ENCODE results near the gene ABHD14A.
A peak's percentile ranks its signal among the peaks of the same experiment; 100 is the strongest.
"Not testable (repeated sequence)": the region's sequence is repeated elsewhere in the genome, so short reads cannot be mapped to it uniquely, and the experiment has no call there.

Gene ABHD14A

DNA sequence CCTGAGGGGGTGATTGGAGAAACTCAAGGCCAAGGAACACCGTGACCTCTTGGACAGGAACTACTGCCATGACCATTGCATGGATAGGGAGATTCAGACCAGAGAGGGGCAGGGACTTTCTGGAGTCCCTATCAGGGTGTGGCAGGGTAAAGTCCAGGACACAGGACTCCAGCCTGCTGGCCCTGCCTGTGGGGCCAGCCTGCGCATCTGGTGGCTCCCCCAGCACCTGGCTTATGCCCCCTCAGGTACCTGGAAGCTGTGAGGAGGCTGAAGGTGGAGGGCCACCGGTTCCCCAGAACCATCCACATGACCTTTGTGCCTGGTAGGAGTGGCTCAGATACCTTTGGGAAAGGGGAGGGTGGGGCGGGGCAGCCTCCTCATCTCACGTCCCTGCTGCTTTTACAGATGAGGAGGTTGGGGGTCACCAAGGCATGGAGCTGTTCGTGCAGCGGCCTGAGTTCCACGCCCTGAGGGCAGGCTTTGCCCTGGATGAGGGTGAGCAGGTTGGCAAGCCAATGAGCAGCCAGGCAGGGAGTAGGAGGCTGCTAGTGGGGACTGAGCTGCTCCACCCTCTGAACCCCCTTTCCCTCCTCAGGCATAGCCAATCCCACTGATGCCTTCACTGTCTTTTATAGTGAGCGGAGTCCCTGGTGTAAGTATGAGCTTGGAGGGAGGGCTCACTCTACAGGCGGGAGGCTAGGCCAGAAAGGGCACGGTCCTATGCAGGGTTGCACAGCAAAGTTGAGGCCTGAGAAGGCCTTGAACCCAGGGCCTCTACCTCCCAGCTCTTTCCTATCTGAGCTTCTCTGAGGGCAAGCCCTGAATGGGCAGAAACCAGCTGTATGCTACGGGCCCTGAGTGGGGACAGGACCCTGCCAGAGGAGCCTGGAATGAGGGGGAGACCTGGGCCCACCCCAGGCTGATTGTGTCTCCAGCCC lies 11.4 kb downstream of the ABHD14A start:
- Histone ChIP-seq H3K36me3 (ENCODE audit: control insufficient read depth, insufficient read depth, low read length) (no peaks in the 10 kb centered on the region), H3K27me3 (ENCODE audit: control insufficient read depth, insufficient read depth, low read length) (no peaks in the 10 kb centered on the region), H3K9me3 (ENCODE audit: control insufficient read depth, low read length) (no peaks in the 10 kb centered on the region), H3K4me3 (ENCODE audit: low read length) (no peak overlapping the region), H3K4me1 (ENCODE audit: control insufficient read depth, insufficient read depth, low read length) (peaks cover 37% of the 10 kb centered on the region), H3K9ac (ENCODE audit: low read length) (no peak overlapping the region)

- Histone ChIP-seq H3K36me3 (ENCODE audit: control insufficient read depth, insufficient read depth, low read length) (no peaks in the 10 kb centered on the region), H3K9me3 (ENCODE audit: control insufficient read depth, low read length) (no peaks in the 10 kb centered on the region), H3K9ac (ENCODE audit: low read length) (no peak overlapping the region), H3K27me3 (ENCODE audit: control insufficient read depth, insufficient read depth, low read length) (no peaks in the 10 kb centered on the region), H3K4me3 (ENCODE audit: low read length) (no peak overlapping the region), H3K4me1 (ENCODE audit: control insufficient read depth, insufficient read depth, low read length) (peaks cover 33% of the 10 kb centered on the region)
These were observed 12.7 kb downstream of the ABHD14A start for GRCh38 chr3:51987568-51987967.

DNA sequence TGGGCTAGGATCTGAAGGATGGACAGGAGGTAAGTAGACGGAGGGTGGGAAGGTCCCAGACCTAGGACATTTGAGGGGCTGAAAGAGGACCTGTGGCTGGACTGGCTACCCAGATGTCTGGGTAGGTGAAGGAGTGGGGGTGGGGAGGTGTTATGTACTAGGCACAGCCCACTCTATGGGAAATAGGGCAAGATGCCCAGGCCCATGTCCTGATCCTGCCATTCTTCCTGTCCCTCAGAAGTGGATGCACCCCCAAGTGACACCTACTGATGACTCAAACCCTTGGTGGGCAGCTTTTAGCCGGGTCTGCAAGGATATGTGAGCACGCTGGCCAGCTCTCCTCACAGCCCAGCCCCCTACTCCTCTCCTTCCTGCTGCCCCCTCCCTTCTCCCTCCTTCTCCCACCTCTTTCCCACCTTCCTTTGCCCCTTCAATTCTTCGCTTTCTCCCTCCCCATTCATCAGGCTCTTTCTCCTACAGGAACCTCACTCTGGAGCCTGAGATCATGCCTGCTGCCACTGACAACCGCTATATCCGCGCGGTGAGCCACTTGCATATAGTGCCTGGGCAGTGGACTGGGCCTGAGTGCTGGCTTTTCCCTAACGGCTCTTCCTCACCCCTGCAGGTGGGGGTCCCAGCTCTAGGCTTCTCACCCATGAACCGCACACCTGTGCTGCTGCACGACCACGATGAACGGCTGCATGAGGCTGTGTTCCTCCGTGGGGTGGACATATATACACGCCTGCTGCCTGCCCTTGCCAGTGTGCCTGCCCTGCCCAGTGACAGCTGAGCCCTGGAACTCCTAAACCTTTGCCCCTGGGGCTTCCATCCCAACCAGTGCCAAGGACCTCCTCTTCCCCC lies 13.7 kb downstream of the ABHD14A start:
- H3K4me3 ChIP-seq (ENCODE audit: low read length) = no peak overlapping the region
- H3K9ac ChIP-seq (ENCODE audit: low read length) = no peak overlapping the region
- no peaks in the 10 kb centered on the region for H3K9me3 ChIP-seq (ENCODE audit: control insufficient read depth, low read length)
- no peaks in the 10 kb centered on the region for H3K36me3 ChIP-seq (ENCODE audit: control insufficient read depth, insufficient read depth, low read length)
- no peaks in the 10 kb centered on the region for H3K27me3 ChIP-seq (ENCODE audit: control insufficient read depth, insufficient read depth, low read length)
- peaks cover 33% of the 10 kb centered on the region for H3K4me1 ChIP-seq (ENCODE audit: control insufficient read depth, insufficient read depth, low read length)

- H3K4me1 ChIP-seq (ENCODE audit: control insufficient read depth, insufficient read depth, low read length) = peaks cover 33% of the 10 kb centered on the region
- H3K4me3 ChIP-seq (ENCODE audit: low read length); H3K9me3 ChIP-seq (ENCODE audit: control insufficient read depth, low read length); H3K27me3 ChIP-seq (ENCODE audit: control insufficient read depth, insufficient read depth, low read length); H3K9ac ChIP-seq (ENCODE audit: low read length); H3K36me3 ChIP-seq (ENCODE audit: control insufficient read depth, insufficient read depth, low read length): not testable (repeated sequence)
These were observed 15.7 kb downstream of the ABHD14A start for GRCh38 chr3:51990501-51990971.

DNA sequence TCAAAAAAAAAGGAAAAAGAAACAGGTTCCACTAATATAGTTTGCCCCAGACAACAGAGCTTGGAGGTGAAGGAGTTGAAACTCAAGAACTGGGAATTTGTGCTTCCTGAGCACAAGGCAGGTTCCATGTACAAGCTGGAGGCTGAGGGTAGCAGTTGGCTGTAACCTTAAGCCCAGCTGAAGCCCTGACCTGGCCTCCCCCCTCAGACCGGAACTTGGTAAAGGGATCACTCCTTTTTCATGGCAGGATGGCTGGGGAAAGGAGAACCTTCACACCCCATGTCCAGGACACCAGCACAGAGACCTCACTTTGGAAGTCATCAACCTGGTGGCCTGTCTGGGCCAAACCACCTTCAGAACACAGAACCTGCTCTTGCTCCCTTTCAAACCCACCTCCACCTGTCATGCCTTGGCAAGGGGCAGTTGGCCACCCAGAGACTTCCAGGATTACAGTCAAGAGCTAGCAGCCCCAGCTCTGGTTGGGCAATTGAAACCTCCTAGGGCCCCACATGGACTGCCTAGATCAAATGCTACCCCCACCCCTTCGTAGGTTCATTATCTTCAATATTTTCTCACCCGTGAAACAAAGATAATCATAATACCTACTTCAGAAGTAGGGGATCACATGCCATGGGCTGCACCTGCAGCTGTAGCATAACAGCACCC lies 17.3 kb downstream of the ABHD14A start:
- peaks cover 4% of the 10 kb centered on the region for H3K36me3 ChIP-seq (ENCODE audit: control insufficient read depth, insufficient read depth, low read length)
- no peaks in the 10 kb centered on the region for H3K9me3 ChIP-seq (ENCODE audit: control insufficient read depth, low read length)
- H3K27me3 ChIP-seq (ENCODE audit: control insufficient read depth, insufficient read depth, low read length) = no peaks in the 10 kb centered on the region
- H3K9ac ChIP-seq (ENCODE audit: low read length) = no peak overlapping the region
- no peak overlapping the region for H3K4me3 ChIP-seq (ENCODE audit: low read length)
- peaks cover 17% of the 10 kb centered on the region for H3K4me1 ChIP-seq (ENCODE audit: control insufficient read depth, insufficient read depth, low read length)

DNA sequence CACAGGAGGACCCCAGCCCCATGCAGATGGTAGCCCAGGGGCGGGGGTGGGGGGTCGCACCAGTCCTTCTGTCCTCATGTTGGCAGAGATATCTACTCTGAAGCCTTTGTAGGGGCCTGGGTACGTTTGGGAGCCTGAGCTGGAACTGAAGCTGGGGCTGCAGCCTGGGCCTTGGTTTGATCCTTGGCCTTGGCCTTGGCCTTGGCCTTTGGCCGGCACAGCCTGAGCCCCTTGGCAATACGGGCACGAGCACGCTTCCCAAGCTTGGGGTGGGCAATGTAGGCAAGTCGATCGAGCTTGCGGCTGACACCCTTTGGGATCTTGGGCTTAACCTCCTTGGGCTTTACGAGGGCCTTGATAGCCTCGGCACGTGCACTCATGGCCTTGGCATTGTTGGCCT lies 18.8 kb downstream of the ABHD14A start:
- H3K4me1 ChIP-seq (ENCODE audit: control insufficient read depth, insufficient read depth, low read length) = peaks cover 16% of the 10 kb centered on the region
- not testable (repeated sequence) for H3K9ac ChIP-seq (ENCODE audit: low read length); H3K4me3 ChIP-seq (ENCODE audit: low read length); H3K9me3 ChIP-seq (ENCODE audit: control insufficient read depth, low read length); H3K36me3 ChIP-seq (ENCODE audit: control insufficient read depth, insufficient read depth, low read length); H3K27me3 ChIP-seq (ENCODE audit: control insufficient read depth, insufficient read depth, low read length)

GRCh38 chr3:51994530-51994929 lies 19.7 kb downstream of the ABHD14A start:
- peaks cover 16% of the 10 kb centered on the region for H3K4me1 ChIP-seq (ENCODE audit: control insufficient read depth, insufficient read depth, low read length)
- H3K4me3 ChIP-seq (ENCODE audit: low read length) = peak overlapping the region; percentile 93
- peaks cover 4% of the 10 kb centered on the region for H3K36me3 ChIP-seq (ENCODE audit: control insufficient read depth, insufficient read depth, low read length)
- H3K9ac ChIP-seq (ENCODE audit: low read length) = peak overlapping the region; percentile 99
- H3K9me3 ChIP-seq (ENCODE audit: control insufficient read depth, low read length) = no peaks in the 10 kb centered on the region
- no peaks in the 10 kb centered on the region for H3K27me3 ChIP-seq (ENCODE audit: control insufficient read depth, insufficient read depth, low read length)

DNA sequence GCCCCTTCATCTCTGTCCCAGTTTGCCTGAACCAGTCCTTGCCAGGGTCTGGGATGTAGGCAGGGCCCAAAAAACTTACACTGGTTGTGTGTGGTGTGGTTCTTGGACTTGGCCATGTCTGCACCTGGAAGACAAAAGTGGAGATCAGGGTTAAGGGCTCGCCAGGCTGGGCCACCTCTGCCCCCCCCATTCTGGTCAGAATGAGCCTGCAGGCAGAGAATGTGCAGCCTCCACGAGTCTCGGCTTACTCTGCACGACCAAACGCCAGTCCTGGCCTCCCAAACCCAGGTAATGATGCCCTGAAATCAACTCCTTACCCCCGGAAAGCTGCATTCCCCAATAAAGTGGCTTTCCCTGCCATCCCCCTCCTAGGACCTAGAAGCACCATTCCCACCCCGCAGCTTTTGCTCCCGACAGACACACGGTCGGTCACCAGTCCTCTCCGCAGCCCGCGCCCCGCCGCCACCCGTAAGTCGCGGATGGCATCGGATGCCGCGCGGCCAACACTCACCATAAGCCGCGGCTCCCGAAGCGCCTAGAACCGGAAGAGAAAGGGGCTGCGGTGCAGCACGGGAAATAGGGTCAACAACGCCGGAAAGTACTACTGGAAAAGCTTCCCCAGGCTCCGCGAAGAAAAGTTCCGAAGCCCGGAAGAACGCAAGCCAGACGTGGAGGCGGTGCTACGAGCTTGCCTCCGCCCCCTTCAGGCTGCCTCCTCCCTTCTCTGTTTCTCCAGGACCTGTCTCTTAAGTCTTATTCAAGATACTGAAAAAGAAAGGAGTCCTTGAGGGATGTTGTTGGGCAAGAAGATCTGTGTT lies 20.7 kb downstream of the ABHD14A start, which contains the start of gene RPL29:
TSS of gene RPL29 (minus strand) at position 550 of the 818 bp plus-strand sequence. CDS start at position 116, 434 bp downstream.
- Histone ChIP-seq H3K36me3 (ENCODE audit: control insufficient read depth, insufficient read depth, low read length) (peaks cover 4% of the 10 kb centered on the region), H3K4me3 (ENCODE audit: low read length) (peak within 1 kb of the TSS; percentile 93), H3K9ac (ENCODE audit: low read length) (peak within 1 kb of the TSS; percentile 99), H3K4me1 (ENCODE audit: control insufficient read depth, insufficient read depth, low read length) (peaks cover 16% of the 10 kb centered on the region), H3K9me3 (ENCODE audit: control insufficient read depth, low read length) (no peaks in the 10 kb centered on the region), H3K27me3 (ENCODE audit: control insufficient read depth, insufficient read depth, low read length) (no peaks in the 10 kb centered on the region)

DNA sequence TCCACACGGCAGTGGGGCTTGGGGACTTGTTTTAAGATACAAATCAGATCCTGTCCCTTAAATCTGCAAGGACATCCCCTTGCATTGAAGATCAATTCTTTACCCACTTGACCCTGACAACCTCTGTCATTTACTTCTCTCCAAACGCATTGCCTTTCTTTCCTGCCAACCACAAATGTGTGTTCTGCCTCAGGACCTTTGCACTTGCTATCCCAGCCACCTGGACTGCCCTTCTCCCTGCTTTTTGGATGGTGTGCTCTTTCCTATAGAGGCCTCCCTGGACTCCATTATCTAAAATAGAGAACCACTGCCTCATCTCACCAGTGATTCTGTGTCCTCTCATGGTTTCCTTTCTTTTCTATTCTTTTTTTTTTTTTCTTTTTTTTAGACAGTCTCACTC lies 22.3 kb downstream of the ABHD14A start:
- H3K4me1 ChIP-seq (ENCODE audit: control insufficient read depth, insufficient read depth, low read length) = peaks cover 23% of the 10 kb centered on the region
- peaks cover 4% of the 10 kb centered on the region for H3K36me3 ChIP-seq (ENCODE audit: control insufficient read depth, insufficient read depth, low read length)
- H3K27me3 ChIP-seq (ENCODE audit: control insufficient read depth, insufficient read depth, low read length) = peaks cover 5% of the 10 kb centered on the region
- no peak overlapping the region for H3K4me3 ChIP-seq (ENCODE audit: low read length)
- H3K9me3 ChIP-seq (ENCODE audit: control insufficient read depth, low read length) = no peaks in the 10 kb centered on the region
- no peak overlapping the region for H3K9ac ChIP-seq (ENCODE audit: low read length)

- Histone ChIP-seq H3K9ac (ENCODE audit: low read length) (no peak overlapping the region), H3K9me3 (ENCODE audit: control insufficient read depth, low read length) (no peaks in the 10 kb centered on the region), H3K36me3 (ENCODE audit: control insufficient read depth, insufficient read depth, low read length) (peaks cover 4% of the 10 kb centered on the region), H3K27me3 (ENCODE audit: control insufficient read depth, insufficient read depth, low read length) (peaks cover 5% of the 10 kb centered on the region), H3K4me1 (ENCODE audit: control insufficient read depth, insufficient read depth, low read length) (peaks cover 23% of the 10 kb centered on the region), H3K4me3 (ENCODE audit: low read length) (no peak overlapping the region)
These were observed 23.2 kb downstream of the ABHD14A start for GRCh38 chr3:51997935-51998596.

DNA sequence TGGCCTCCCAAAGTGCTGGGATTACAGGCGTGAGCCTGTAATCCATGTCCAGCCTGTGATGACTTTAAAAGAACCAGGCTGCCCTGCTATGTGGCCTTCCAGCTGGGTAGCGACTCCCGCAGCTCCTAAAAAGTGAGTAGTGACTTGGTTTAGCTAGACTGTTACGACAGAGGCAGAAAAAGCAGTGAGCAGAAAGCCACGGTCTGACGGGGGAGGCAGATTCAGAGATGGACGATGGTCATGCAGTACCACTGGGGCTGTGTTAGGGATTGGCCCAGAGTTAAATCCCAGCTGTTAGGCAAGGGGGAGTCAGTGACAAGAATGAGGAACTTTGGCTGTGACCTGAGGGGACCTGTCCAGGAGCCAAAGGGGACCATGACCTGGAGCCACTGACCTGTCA lies 23.9 kb downstream of the ABHD14A start:
- no peak overlapping the region for H3K9ac ChIP-seq (ENCODE audit: low read length)
- no peaks in the 10 kb centered on the region for H3K9me3 ChIP-seq (ENCODE audit: control insufficient read depth, low read length)
- H3K36me3 ChIP-seq (ENCODE audit: control insufficient read depth, insufficient read depth, low read length) = peaks cover 4% of the 10 kb centered on the region
- peaks cover 23% of the 10 kb centered on the region for H3K4me1 ChIP-seq (ENCODE audit: control insufficient read depth, insufficient read depth, low read length)
- no peak overlapping the region for H3K4me3 ChIP-seq (ENCODE audit: low read length)
- H3K27me3 ChIP-seq (ENCODE audit: control insufficient read depth, insufficient read depth, low read length) = peaks cover 5% of the 10 kb centered on the region
